Progenitor cell of endocrine pancreas (in vitro differentiated cells): ENCODE measurements around the gene CCDC148. TPM values are rescaled to one million over a fixed set of nuclear protein-coding genes. Genes with fewer than 3 reads are reported as not detected.

Experiments
- DNase-seq: peaks from one replicate; pipeline ENCODE4 v3.0.0; 2021; ENCODE audit warnings: low spot score; ENCODE audit not compliant: unreplicated experiment
- H3K27ac Mint-ChIP-seq: 2 replicates; pipeline ENCODE4 v1.8.0; 2021; ENCODE audit warnings: mild to moderate bottlenecking, moderate library complexity, mixed read lengths
- H3K27me3 Mint-ChIP-seq: 2 replicates; pipeline ENCODE4 v1.8.0; 2021; ENCODE audit warnings: mixed read lengths
- H3K36me3 Mint-ChIP-seq: 2 replicates; pipeline ENCODE4 v1.8.0; 2022; ENCODE audit warnings: mixed read lengths; ENCODE audit not compliant: insufficient read depth
- H3K4me1 Mint-ChIP-seq: 2 replicates; pipeline ENCODE4 v1.8.0; 2021; ENCODE audit warnings: low read depth, mixed read lengths
- H3K4me3 Mint-ChIP-seq: 2 replicates; pipeline ENCODE4 v1.8.0; 2021; ENCODE audit warnings: low read depth, mild to moderate bottlenecking, moderate library complexity, mixed read lengths
- H3K9me3 Mint-ChIP-seq: 2 replicates; pipeline ENCODE4 v1.8.0; 2021; ENCODE audit warnings: low read depth, mixed read lengths
- CTCF ChIP-seq: fragments of 200-600 bp; sonication (generic); IDR thresholded peaks from one replicate; pipeline ENCODE4 v1.5.0; 2021; ENCODE audit warnings: antibody characterized with exemption, mild to moderate bottlenecking; ENCODE audit not compliant: unreplicated experiment
- total RNA-seq: library from RNA; stranded (reverse); gene quantifications from 2 replicates; pipeline ENCODE4 v1.2.1, GENCODE V29; 2021

CCDC148 gene
- total RNA-seq, 1 donor from 2014 or later: 3.9 TPM

GRCh38 chr2:158205215-158205614, 251.3 kb downstream of the CCDC148 start:
- H3K27ac Mint-ChIP-seq: no peak overlapping the region
- no peaks in the 10 kb centered on the region for H3K9me3 Mint-ChIP-seq
- no peak for TF ChIP-seq CTCF
- no peak overlapping the region for H3K4me3 Mint-ChIP-seq
- no peaks in the 10 kb centered on the region for H3K36me3 Mint-ChIP-seq
- peaks cover 3% of the 10 kb centered on the region for H3K4me1 Mint-ChIP-seq
- no peak for DNase-seq
- H3K27me3 Mint-ChIP-seq: peaks cover 4% of the 10 kb centered on the region

- H3K4me1 Mint-ChIP-seq: peaks cover 3% of the 10 kb centered on the region
- H3K9me3 Mint-ChIP-seq: no peaks in the 10 kb centered on the region
- H3K27me3 Mint-ChIP-seq: peaks cover 4% of the 10 kb centered on the region
- H3K27ac Mint-ChIP-seq: no peak overlapping the region
- no peak for DNase-seq
- no peaks in the 10 kb centered on the region for H3K36me3 Mint-ChIP-seq
- TF ChIP-seq CTCF: no peak
- H3K4me3 Mint-ChIP-seq: no peak overlapping the region
Observed at GRCh38 chr2:158204741-158205165, 251.8 kb downstream of the CCDC148 start.

GRCh38 chr2:158202161-158202815, 254.3 kb downstream of the CCDC148 start:
- no peak overlapping the region for H3K4me3 Mint-ChIP-seq
- no peaks in the 10 kb centered on the region for H3K9me3 Mint-ChIP-seq
- TF ChIP-seq CTCF: no peak
- DNase-seq: no peak
- H3K27ac Mint-ChIP-seq: no peak overlapping the region
- peaks cover 3% of the 10 kb centered on the region for H3K4me1 Mint-ChIP-seq
- H3K36me3 Mint-ChIP-seq: no peaks in the 10 kb centered on the region
- H3K27me3 Mint-ChIP-seq: peaks cover 7% of the 10 kb centered on the region

GRCh38 chr2:158199928-158200650, 256.5 kb downstream of the CCDC148 start:
- Mint-ChIP-seq H3K4me1 (peaks cover 11% of the 10 kb centered on the region), H3K27me3 (peaks cover 16% of the 10 kb centered on the region), H3K27ac (no peak overlapping the region), H3K4me3 (no peak overlapping the region), H3K9me3 (no peaks in the 10 kb centered on the region), H3K36me3 (no peaks in the 10 kb centered on the region)
- no peak for TF ChIP-seq CTCF
- DNase-seq: no peak

- no peaks in the 10 kb centered on the region for H3K9me3 Mint-ChIP-seq
- H3K36me3 Mint-ChIP-seq: no peaks in the 10 kb centered on the region
- TF ChIP-seq CTCF: no peak
- peaks cover 11% of the 10 kb centered on the region for H3K4me1 Mint-ChIP-seq
- no peak overlapping the region for H3K4me3 Mint-ChIP-seq
- peaks cover 20% of the 10 kb centered on the region for H3K27me3 Mint-ChIP-seq
- no peak overlapping the region for H3K27ac Mint-ChIP-seq
- DNase-seq: no peak
Observed at GRCh38 chr2:158197940-158198339, 258.6 kb downstream of the CCDC148 start.
